ENCODE data around the gene TMA7.
"Not testable (repeated sequence)": the region's sequence is repeated elsewhere in the genome, so short reads cannot be mapped to it uniquely, and the experiment has no call there.

TMA7 gene

GRCh38 chr3:48478626-48479555 lies 38.8 kb downstream of the TMA7 start:
- Histone ChIP-seq H3K9me3 (no peaks in the 10 kb centered on the region), H3K4me3 (no peak overlapping the region)
- in situ Hi-C loops (cut with MboI; ENCODE audit: low sequenced_read_pairs): no loop called here

GRCh38 chr3:48480891-48481290 lies 40.8 kb downstream of the TMA7 start:
- H3K36me3 ChIP-seq (replicated peaks); DNase-seq (ENCODE audit: low spot score in 2 of 2); H3K4me3 ChIP-seq; in situ Hi-C loops (cut with MboI; ENCODE audit: low sequenced_read_pairs); H3K9me3 ChIP-seq; H3K27me3 ChIP-seq (ENCODE audit: low read depth); H3K4me1 ChIP-seq: not testable (repeated sequence)

More at GRCh38 chr3:48478626-48479555, 38.8 kb downstream of the TMA7 start:
- Histone ChIP-seq H3K36me3 (replicated peaks) (no peaks in the 10 kb centered on the region), H3K27me3 (ENCODE audit: low read depth) (no peaks in the 10 kb centered on the region), H3K4me1 (peaks cover 4% of the 10 kb centered on the region; the same call in 1 of the 2 replicates)
- no peak for DNase-seq (ENCODE audit: low spot score in 2 of 2)

- H3K9me3 ChIP-seq; DNase-seq (ENCODE audit: low spot score in 2 of 2); H3K4me1 ChIP-seq; in situ Hi-C loops (cut with MboI; ENCODE audit: low sequenced_read_pairs); H3K27me3 ChIP-seq (ENCODE audit: low read depth); H3K4me3 ChIP-seq; H3K36me3 ChIP-seq (replicated peaks): not testable (repeated sequence)
Observed at GRCh38 chr3:48482822-48483221, 42.8 kb downstream of the TMA7 start.

GRCh38 chr3:48486952-48487351 lies 46.9 kb downstream of the TMA7 start:
- Histone ChIP-seq H3K9me3 (no peaks in the 10 kb centered on the region; the same call in 1 of the 2 replicates), H3K4me1 (no peaks in the 10 kb centered on the region; the same call in 1 of the 2 replicates), H3K36me3 (replicated peaks) (no peaks in the 10 kb centered on the region), H3K27me3 (ENCODE audit: low read depth) (no peaks in the 10 kb centered on the region), H3K4me3 (no peak overlapping the region)
- DNase-seq (ENCODE audit: low spot score in 2 of 2): no peak
- in situ Hi-C loops (cut with MboI; ENCODE audit: low sequenced_read_pairs): no loop called here

- H3K36me3 ChIP-seq (replicated peaks): no peaks in the 10 kb centered on the region
- H3K4me3 ChIP-seq: no peak overlapping the region
- H3K27me3 ChIP-seq (ENCODE audit: low read depth): no peaks in the 10 kb centered on the region
- no peaks in the 10 kb centered on the region; the same call in 1 of the 2 replicates for H3K9me3 ChIP-seq
- no peaks in the 10 kb centered on the region; the same call in 1 of the 2 replicates for H3K4me1 ChIP-seq
- in situ Hi-C loops (cut with MboI; ENCODE audit: low sequenced_read_pairs): no loop called here
- DNase-seq (ENCODE audit: low spot score in 2 of 2): no peak
Observed at GRCh38 chr3:48492461-48493202, 52.6 kb downstream of the TMA7 start.

GRCh38 chr3:48493203-48493501 lies 53.1 kb downstream of the TMA7 start:
- DNase-seq (ENCODE audit: low spot score in 2 of 2): no peak
- H3K9me3 ChIP-seq: peaks cover under 1% of the 10 kb centered on the region; the same call in 1 of the 2 replicates
- H3K4me1 ChIP-seq: no peaks in the 10 kb centered on the region; the same call in 1 of the 2 replicates
- no peaks in the 10 kb centered on the region for H3K36me3 ChIP-seq (replicated peaks)
- H3K4me3 ChIP-seq: no peak overlapping the region
- in situ Hi-C loops (cut with MboI; ENCODE audit: low sequenced_read_pairs): no loop called here
- H3K27me3 ChIP-seq (ENCODE audit: low read depth): no peaks in the 10 kb centered on the region

Measured in HAP-1 (cell line).